Adrenal gland (tissue), 12 donors: ENCODE measurements around the gene RGS19. TPM values are rescaled to one million over a fixed set of nuclear protein-coding genes. Genes with fewer than 3 reads are reported as not detected.

Source experiments
- DNase-seq, 7 donors: peaks; one replicate each; pipeline ENCODE4 v3.0.0-alpha.2; 2019 to 2020
- H3K27ac ChIP-seq, 5 donors: fragments of 200-600 bp; sonication (generic) in 4 of 5; 1 replicate in 3 of 5; 2 replicates in 2 of 5; pipeline versions ENCODE4 v1.5.1 to v1.8.0; 2016 to 2020; ENCODE audit warnings: mild to moderate bottlenecking in 1 of 5
- H3K27me3 ChIP-seq: fragments of 200-600 bp; 2 replicates; pipeline ENCODE4 v1.8.0; 2021
- H3K36me3 ChIP-seq, 2 donors: fragments of 200-600 bp; replicated peaks in 1 of 2; 1 replicate in 1 of 2; 2 replicates in 1 of 2; pipeline versions ENCODE4 v1.5.1 to v1.8.0; 2018 to 2022
- H3K4me1 ChIP-seq, 2 donors: fragments of 200-600 bp; replicated peaks in 1 of 2; 1 replicate in 1 of 2; 2 replicates in 1 of 2; pipeline versions ENCODE4 v1.5.1 to v1.8.0; 2018 to 2021
- H3K4me3 ChIP-seq, 4 donors: fragments of 200-600 bp; sonication (generic) in 3 of 4; one replicate each; pipeline ENCODE4 v1.5.1; 2016 to 2018
- H3K9me3 ChIP-seq, 3 donors: fragments of 200-600 bp; sonication (generic) in 1 of 3; replicated peaks in 1 of 3; 1 replicate in 2 of 3; 2 replicates in 1 of 3; pipeline versions ENCODE4 v1.5.1 to v1.8.0; 2016 to 2021
- CTCF ChIP-seq, 6 experiments: fragments of 450-650 bp in 4 of 6; fragments of 200-600 bp in 2 of 6; sonication (generic) in 1 of 6; IDR thresholded peaks; 1 replicate in 5 of 6; 2 replicates in 1 of 6; pipeline versions ENCODE4 v1.5.1 to v1.8.0; 2016 to 2021; ENCODE audit warnings: antibody characterized with exemption in 6 of 6, mild to moderate bottlenecking in 2 of 6, moderate library complexity in 1 of 6
- POLR2A ChIP-seq, 2 donors: fragments of 450-650 bp; IDR thresholded peaks; one replicate each; pipeline ENCODE4 v1.6.1; 2017; ENCODE audit warnings: antibody characterized with exemption in 2 of 2, mild to moderate bottlenecking in 2 of 2, moderate library complexity in 1 of 2
- WGBS, 4 donors: extraction: QIAGEN DNeasy Blood & Tissue Kit in 2 of 4; methylation state at CpG; one replicate each; pipeline versions ENCODE4 v1.1.5 to v1.1.7; 2013 to 2017; 5-methylcytosine and 5-hydroxymethylcytosine counted together
- intact Hi-C, 2 donors: fragments of 100-400 bp; cut with DNase I; formaldehyde crosslinking; loops; one replicate each; pipeline versions ENCODE4 v1.14.1 to v1.15.0; 2022 to 2023
- polyA plus RNA-seq, 3 donors: library from polyadenylated mRNA; stranded (reverse); fragments of 200-250 nt in 2 of 3; fragments of 350-450 nt in 1 of 3; fragmentation: Illumina TruSeq in 1 of 3; extraction: RNeasy Lipid Tissue Mini Kit (QIAGEN cat#74804) in 1 of 3; gene quantifications; one replicate each; pipeline ENCODE4 v1.2.3, GENCODE V29; 2013 to 2014
- total RNA-seq, 9 donors: library from RNA; depleted of rRNA in 4 of 9; stranded (reverse); fragments of >200 nt in 4 of 9; fragments of 120-200 nt in 1 of 9; fragmentation: NEBNext Ultra II Directional in 1 of 9; extraction: Animal tissue kit (Norgen Biotek cat#: 25700) in 1 of 9; gene quantifications; one replicate each; pipeline versions ENCODE4 v1.1.0 to v1.2.4, GENCODE V29; 2013 to 2023
- donor health status: healthy with polysubstance abuse.
- donor health status: Bipolar disorder and iron deficiency.
- donor health status: DM: yes; HTN: yes; CAD: no.
- donor health status: DM: no; HTN: no; CAD: no.
- donor health status: DM: no; HTN: no; CAD: no.
- donor health status: DM: yes; HTN: yes; CAD: no.

The RGS19 gene
- total and polyA plus RNA-seq, 12 donors, result 3.0 to 42.0 (median 15.1) TPM

GRCh38 chr20:64036346-64037198 is 42.7 kb downstream of the RGS19 start:
- 49 to 62% (median 55%) methylated on average over 10 to 17 of the region's 17 CpGs for WGBS, 4 donors
- DNase-seq, result no peak
- Histone ChIP-seq H3K4me1 (peaks cover 8 to 18% of the 10 kb centered on the region in 2 donors), H3K27me3 (peaks cover 13% of the 10 kb centered on the region), H3K36me3 (peaks cover 0 to 19% of the 10 kb centered on the region in 2 donors), H3K27ac (no peak overlapping the region), H3K9me3 (no peaks in the 10 kb centered on the region), H3K4me3 (no peak overlapping the region)
- no peak for TF ChIP-seq CTCF (IDR thresholded peaks at IDR 0.05)
- intact Hi-C loops, result loop anchor here in 1 of 2 donors (10.0 kb wide), 1 partner anchor 78 kb away; no protein-coding TSS in a partner anchor

- Histone ChIP-seq H3K9me3 (no peaks in the 10 kb centered on the region), H3K36me3 (peaks cover 0 to 23% of the 10 kb centered on the region in 2 donors), H3K27ac (no peak within 1 kb of the TSS), H3K4me1 (peaks cover 8 to 13% of the 10 kb centered on the region in 2 donors), H3K27me3 (peaks cover 7% of the 10 kb centered on the region), H3K4me3 (no peak within 1 kb of the TSS)
- intact Hi-C loops, result loop anchor here in 1 of 2 donors (10.0 kb wide), 1 partner anchor 79 kb away; no protein-coding TSS in a partner anchor
- WGBS, 4 donors, result 52 to 78% (median 62%) methylated on average over 4 to 10 of the region's 10 CpGs
- no peak for TF ChIP-seq CTCF (IDR thresholded peaks at IDR 0.05)
- TF ChIP-seq POLR2A (IDR thresholded peaks at IDR 0.05), result no peak
- DNase-seq, result no peak
Observed at GRCh38 chr20:64035933-64036345, 43.4 kb downstream of the RGS19 start, which contains the start of gene C20orf204. Gene C20orf204 (plus strand): TSS chr20:64036182. CDS start chr20:64036324, 142 bp downstream.

GRCh38 chr20:64035066-64035932 is 44.0 kb downstream of the RGS19 start:
- peaks cover 0 to 29% of the 10 kb centered on the region in 2 donors for H3K36me3 ChIP-seq

More at GRCh38 chr20:64035066-64035932, 44.0 kb downstream of the RGS19 start:
- intact Hi-C loops, result loop anchor here in 1 of 2 donors (10.0 kb wide), 1 partner anchor 80 kb away; no protein-coding TSS in a partner anchor
- Histone ChIP-seq H3K27ac (no peak overlapping the region), H3K4me1 (peaks cover 8 to 13% of the 10 kb centered on the region in 2 donors), H3K4me3 (no peak overlapping the region), H3K27me3 (peaks cover 4% of the 10 kb centered on the region), H3K9me3 (no peaks in the 10 kb centered on the region)
- 82 to 92% (median 85%) methylated on average over 12 to 17 of the region's 17 CpGs for WGBS, 4 donors
- no peak for DNase-seq
- no peak for TF ChIP-seq CTCF (IDR thresholded peaks at IDR 0.05)
- TF ChIP-seq POLR2A (IDR thresholded peaks at IDR 0.05), result no peak
